ENCODE measurements around the gene ZNF609. TPM values are rescaled to one million over a fixed set of nuclear protein-coding genes. Genes with fewer than 3 reads are reported as not detected.

Gene ZNF609
- total and polyA plus RNA-seq, 10 of the 15 experiments (the other 5 are each of a cell fraction or from before 2014, with no cell fraction given) = 5.1 to 35.3 (median 13.6) TPM

DNA sequence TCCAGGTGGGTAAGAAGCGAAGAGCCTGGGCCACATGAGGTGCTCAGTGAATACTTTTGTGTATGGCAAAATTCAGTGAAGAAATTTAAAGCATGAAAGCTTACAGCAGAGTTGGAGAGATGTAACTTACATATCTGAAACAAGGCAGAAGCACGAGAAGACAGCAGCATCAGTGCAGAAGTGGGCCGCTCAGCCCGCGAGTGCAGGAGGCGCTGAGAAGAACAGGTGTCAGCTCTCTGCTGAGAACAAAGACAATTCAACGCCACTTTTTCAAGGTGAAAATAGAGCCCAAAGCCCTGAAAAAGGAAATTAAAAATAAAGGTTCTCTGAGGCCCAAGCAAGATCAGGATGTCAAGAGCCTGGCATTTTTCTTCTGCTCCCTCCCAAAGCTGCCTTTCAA lies 256.8 kb downstream of the ZNF609 start:
- Histone ChIP-seq H3K36me3 (ENCODE audit: control insufficient read depth in 2 of 2, insufficient read depth in 2 of 2, low read length in 1 of 2) (no peaks in the 10 kb centered on the region), H2AFZ (ENCODE audit: control insufficient read depth, low read depth, low read length) (no peak overlapping the region), H3K4me2 (ENCODE audit: control insufficient read depth, insufficient read depth) (no peak overlapping the region), H4K20me1 (ENCODE audit: control insufficient read depth, insufficient read depth) (no peaks in the 10 kb centered on the region), H3K4me1 (ENCODE audit: control insufficient read depth, insufficient read depth, low read length) (no peaks in the 10 kb centered on the region), H3K9me3 (replicated peaks; ENCODE audit: control insufficient read depth, insufficient read depth, low read length) (no peaks in the 10 kb centered on the region), H3K9ac (ENCODE audit: control insufficient read depth, insufficient read depth, low read length) (no peak overlapping the region), H3K4me3 (no peak overlapping the region), H3K27ac (ENCODE audit: control insufficient read depth, insufficient read depth) (no peak overlapping the region), H3K79me2 (ENCODE audit: control insufficient read depth, insufficient read depth, low read length) (no peaks in the 10 kb centered on the region), H3K27me3 (replicated peaks in 1 of 2; ENCODE audit: control insufficient read depth in 2 of 2, insufficient read depth in 2 of 2, low read length in 1 of 2) (no peaks in the 10 kb centered on the region)
- SMC1A ChIA-PET (ENCODE audit: uncharacterized antibody, unreplicated experiment) = interaction anchor here (0.6 to 1.9 kb wide), 3 partner anchors 10 to 307 kb away, joined by 3 to 9 read pairs (median 7); no protein-coding TSS in a partner anchor
- no TSS peak for BruUV-seq (replicated peaks)
- 65% methylated on average over 7 of the region's 7 CpGs for WGBS (ENCODE audit: insufficient coverage, insufficient replicate concordance, low lambda C conversion rate, missing lambda C conversion rate)
- RAD21 ChIA-PET (ENCODE audit: unreplicated experiment) = interaction anchor here (1.7 kb wide), 1 partner anchor 11 kb away, joined by 6 read pairs; no protein-coding TSS in a partner anchor
- POLR2A ChIA-PET = no interaction called here
- DNase-seq (ENCODE audit: low read depth, low spot score) (no peak), ATAC-seq (no peak), FAIRE-seq (no peak)
- intact Hi-C loops (cut with micrococcal nuclease; ENCODE audit: unreplicated experiment) (no loop called here), in situ Hi-C loops (cut with MboI) (no loop called here)
- no peak for TF ChIP-seq RAD51 (IDR thresholded peaks at IDR 0.05)
- TF ChIP-seq IRF4 (IDR thresholded peaks at IDR 0.05; ENCODE audit: low read depth, low read length) = no peak
- TF ChIP-seq EZH2 (IDR thresholded peaks at IDR 0.05; ENCODE audit: borderline replicate concordance, control insufficient read depth, low read depth, low read length) = no peak
- CTCF ChIA-PET = interaction anchor here (1.1 to 1.9 kb wide), 4 partner anchors 22 to 93 kb away, joined by 3 to 7 read pairs (median 6); no protein-coding TSS in a partner anchor

DNA sequence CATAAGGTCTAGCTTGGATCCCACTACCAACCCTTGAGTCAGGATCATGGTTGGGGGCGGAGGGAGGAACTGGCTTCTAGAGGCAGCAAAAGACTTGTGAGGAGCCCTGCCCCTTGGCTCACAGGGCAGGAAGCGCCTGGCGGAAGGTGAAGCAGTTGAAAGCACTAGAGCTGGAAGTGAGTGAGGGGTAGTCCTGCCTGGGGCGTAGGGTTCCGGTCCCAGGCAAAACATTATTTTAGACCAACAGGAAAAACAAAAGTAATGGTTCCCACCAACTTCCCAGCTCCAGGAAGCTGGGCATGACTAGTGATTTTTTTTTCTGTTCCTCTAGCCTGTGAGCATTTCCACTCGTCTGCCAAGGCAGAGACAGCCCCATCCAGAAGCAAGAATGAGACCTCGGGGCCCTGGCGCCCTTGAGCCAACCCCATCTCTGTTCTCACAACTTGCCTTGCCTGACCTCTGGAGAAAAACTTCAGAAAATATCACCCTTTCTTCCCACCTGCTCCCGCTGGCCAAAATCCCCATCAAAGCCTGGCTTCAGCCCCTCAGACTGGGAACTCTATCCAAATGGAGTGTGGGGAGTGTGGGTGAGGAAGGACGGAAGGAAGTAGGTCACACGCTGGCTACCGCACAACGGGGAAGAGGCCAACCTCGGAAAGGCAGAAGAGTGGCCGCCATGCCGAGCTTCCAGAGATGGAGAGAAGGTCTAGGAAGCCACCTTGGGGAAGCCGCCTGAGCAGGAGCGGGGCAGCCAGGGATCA lies 257.5 kb downstream of the ZNF609 start:
- intact Hi-C loops (cut with micrococcal nuclease; ENCODE audit: unreplicated experiment) = no loop called here
- no TSS peak for BruUV-seq (replicated peaks)
- TF ChIP-seq CREB1 (IDR thresholded peaks at IDR 0.05; ENCODE audit: low read depth) = no peak

More for the DNA sequence above, 257.5 kb downstream of the ZNF609 start:
- SMC1A ChIA-PET (ENCODE audit: uncharacterized antibody, unreplicated experiment) = interaction anchor here (0.6 to 1.9 kb wide), 2 partner anchors 9 to 308 kb away, joined by 3 to 9 read pairs; no protein-coding TSS in a partner anchor
- H2AFZ ChIP-seq (ENCODE audit: control insufficient read depth, low read depth, low read length) = no peak overlapping the region
- no peak overlapping the region for H3K9ac ChIP-seq (ENCODE audit: control insufficient read depth, insufficient read depth, low read length)
- H3K36me3 ChIP-seq (ENCODE audit: control insufficient read depth in 2 of 2, insufficient read depth in 2 of 2, low read length in 1 of 2) = no peaks in the 10 kb centered on the region
- no peak overlapping the region for H3K4me2 ChIP-seq (ENCODE audit: control insufficient read depth, insufficient read depth)
- WGBS (ENCODE audit: insufficient coverage, insufficient replicate concordance, low lambda C conversion rate, missing lambda C conversion rate) = 70% methylated on average over 18 of the region's 18 CpGs
- POLR2A ChIA-PET = interaction anchor here (0.6 to 0.8 kb wide), 2 partner anchors 20 to 566 kb away, joined by 3 read pairs; no protein-coding TSS in a partner anchor
- CTCF ChIA-PET = interaction anchor here (1.1 to 1.9 kb wide), 4 partner anchors 22 to 93 kb away, joined by 3 to 7 read pairs (median 4); no protein-coding TSS in a partner anchor
- in situ Hi-C loops (cut with MboI) = no loop called here
- ATAC-seq (no peak), FAIRE-seq (no peak), DNase-seq (ENCODE audit: low read depth, low spot score) (no peak)
- H3K79me2 ChIP-seq (ENCODE audit: control insufficient read depth, insufficient read depth, low read length) = no peaks in the 10 kb centered on the region
- no peaks in the 10 kb centered on the region for H3K27me3 ChIP-seq (replicated peaks in 1 of 2; ENCODE audit: control insufficient read depth in 2 of 2, insufficient read depth in 2 of 2, low read length in 1 of 2)
- no peaks in the 10 kb centered on the region for H4K20me1 ChIP-seq (ENCODE audit: control insufficient read depth, insufficient read depth)
- no peak overlapping the region for H3K4me3 ChIP-seq
- RAD21 ChIA-PET (ENCODE audit: unreplicated experiment) = interaction anchor here (0.6 to 1.7 kb wide), 2 partner anchors 10 to 274 kb away, joined by 3 to 6 read pairs; no protein-coding TSS in a partner anchor
- H3K9me3 ChIP-seq (replicated peaks; ENCODE audit: control insufficient read depth, insufficient read depth, low read length) = no peaks in the 10 kb centered on the region
- H3K27ac ChIP-seq (ENCODE audit: control insufficient read depth, insufficient read depth) = no peak overlapping the region
- H3K4me1 ChIP-seq (ENCODE audit: control insufficient read depth, insufficient read depth, low read length) = no peaks in the 10 kb centered on the region
